Spinal cord (tissue), 10 donors: ENCODE data around the gene NOXRED1. TPM values are rescaled to one million over a fixed set of nuclear protein-coding genes. Genes with fewer than 3 reads are reported as not detected.

Source experiments
- DNase-seq, 6 donors: peaks; one replicate each; pipeline versions ENCODE4 v3.0.0 to v3.0.0-alpha.2; 2013 to 2015; ENCODE audit warnings: low spot score in 6 of 6, low read depth in 4 of 6
- H3K27ac ChIP-seq: one replicate; pipeline ENCODE4 v1.5.1; 2013; ENCODE audit warnings: low read depth, low read length, control low read depth
- H3K27me3 ChIP-seq: one replicate; pipeline ENCODE4 v1.6.1; 2013; ENCODE audit warnings: low read length; ENCODE audit not compliant: control insufficient read depth, insufficient read depth
- H3K36me3 ChIP-seq: one replicate; pipeline ENCODE4 v1.6.1; 2013; ENCODE audit warnings: low read length; ENCODE audit not compliant: control insufficient read depth, insufficient read depth
- H3K4me1 ChIP-seq: one replicate; pipeline ENCODE4 v1.6.1; 2013; ENCODE audit warnings: low read length; ENCODE audit not compliant: control insufficient read depth, insufficient read depth
- H3K4me3 ChIP-seq: one replicate; pipeline ENCODE4 v1.5.1; 2013; ENCODE audit warnings: low read depth, low read length, control low read depth
- H3K9me3 ChIP-seq: one replicate; pipeline ENCODE4 v1.6.1; 2013; ENCODE audit warnings: low read length; ENCODE audit not compliant: control insufficient read depth, insufficient read depth
- WGBS: methylation state at CpG from one replicate; pipeline ENCODE4 v1.1.5; 2013; ENCODE audit warnings: missing lambda C conversion rate; ENCODE audit not compliant: insufficient coverage; 5-methylcytosine and 5-hydroxymethylcytosine counted together
- long read RNA-seq, 4 donors: transcript quantifications; one replicate each; lab custom pipeline, GENCODE V29; 2026
- polyA plus RNA-seq, 2 donors: library from polyadenylated mRNA; unstranded; fragments of 120-200 nt; gene quantifications; one replicate each; pipeline ENCODE4 v1.2.1, GENCODE V29; 2013; ENCODE audit not compliant: insufficient read length in 2 of 2
- total RNA-seq, 2 donors: library from RNA; depleted of rRNA in 1 of 2; stranded (reverse); fragments of 120-200 nt in 1 of 2; fragments of >200 nt in 1 of 2; gene quantifications; one replicate each; pipeline versions ENCODE4 v1.2.3 to v1.2.4, GENCODE V29; 2013 to 2014
- donor health status: healthy.

NOXRED1 gene, protein sequence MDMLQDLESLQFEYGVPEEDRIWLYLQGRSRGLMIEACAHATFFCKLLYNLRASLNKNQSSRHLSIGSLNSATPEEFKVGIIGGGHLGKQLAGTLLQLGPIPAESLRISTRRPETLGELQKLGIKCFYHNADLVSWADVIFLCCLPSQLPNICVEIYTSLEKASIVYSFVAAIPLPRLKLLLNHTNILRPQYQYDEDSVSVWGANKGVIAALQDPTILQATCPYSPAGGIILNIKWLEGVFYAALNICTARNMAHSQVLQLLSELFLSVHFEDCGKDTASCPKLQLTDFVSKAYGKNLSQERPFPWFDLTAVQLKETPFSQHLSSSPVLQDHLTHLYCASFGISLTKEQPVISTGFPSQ
- under 1 TPM; 0.50 to 0.61 TPM for total RNA-seq
- 1 to 10 TPM; 1.9 to 2.4 TPM for polyA plus RNA-seq
- long read RNA-seq, donor 1: 0 reads
- long read RNA-seq, donor 2: 0 reads
- long read RNA-seq, donor 3: 0 reads
- long read RNA-seq, donor 4: 0 reads

DNA sequence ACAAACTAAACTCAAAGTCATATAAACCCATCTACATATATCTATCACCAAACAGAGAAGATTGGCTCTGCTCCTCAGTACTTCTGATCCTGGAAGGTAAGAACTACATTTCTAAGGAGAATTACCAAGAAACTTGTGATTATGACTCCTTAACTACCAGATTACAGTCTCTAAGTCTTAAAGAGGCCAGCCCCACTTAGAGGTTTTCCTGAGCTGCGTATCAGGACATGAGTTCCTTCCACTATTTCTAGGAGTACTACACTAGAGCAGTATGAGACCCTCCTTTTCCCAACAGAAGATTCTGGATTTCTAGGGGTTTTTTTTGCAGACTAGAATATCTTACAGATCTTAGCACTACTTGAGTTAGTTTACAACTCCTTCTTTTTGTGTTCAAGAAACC is at the start of gene NOXRED1:
Gene NOXRED1 (minus strand): TSS at position 101 of the 400 bp plus-strand sequence. CDS start 634 bp downstream, outside the sequence.
- no CpG with 5 or more reads among the region's 1 CpG for WGBS
- H3K27ac ChIP-seq: no peak within 1 kb of the TSS
- H3K27me3 ChIP-seq: no peaks in the 10 kb centered on the region
- no peak within 1 kb of the TSS for H3K4me3 ChIP-seq
- H3K9me3 ChIP-seq: peaks cover 4% of the 10 kb centered on the region
- H3K36me3 ChIP-seq: peaks cover 38% of the 10 kb centered on the region
- no peak for DNase-seq
- no peaks in the 10 kb centered on the region for H3K4me1 ChIP-seq

DNA sequence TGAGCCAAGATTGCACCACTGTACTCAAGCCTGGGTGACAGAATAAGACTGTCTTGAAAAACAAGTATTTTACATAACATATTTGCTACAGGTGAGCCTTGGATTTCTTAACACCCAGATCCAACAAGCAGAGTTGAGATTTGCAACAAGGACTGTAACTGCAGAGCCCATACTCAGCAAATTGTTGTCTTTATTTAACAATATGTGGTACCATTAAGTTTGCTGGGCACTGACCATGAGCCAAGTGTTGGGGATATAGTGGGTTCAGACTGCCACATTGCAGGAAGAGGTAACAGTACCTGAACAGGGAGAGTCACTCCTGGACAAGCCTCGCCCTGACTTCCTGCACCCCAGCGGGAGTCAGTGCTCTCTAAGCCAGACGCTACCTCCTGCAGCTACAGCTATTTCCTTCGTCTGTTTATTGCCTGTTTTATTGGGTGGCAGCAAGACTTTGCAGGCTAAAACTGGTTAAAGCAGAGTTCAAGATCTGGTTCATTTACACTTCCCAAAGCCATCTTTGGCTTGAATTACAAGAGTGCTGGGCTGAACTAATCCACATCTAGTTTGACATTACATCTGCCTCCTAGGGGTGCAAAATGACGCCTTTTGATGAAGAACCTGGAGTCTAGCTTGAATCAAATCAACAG is 47.0 kb upstream of the NOXRED1 start:
- Histone ChIP-seq H3K27me3 (no peaks in the 10 kb centered on the region), H3K36me3 (peaks cover 34% of the 10 kb centered on the region)
- DNase-seq: no peak

GRCh38 chr14:77469539-77469938 is 46.2 kb upstream of the NOXRED1 start:
- Histone ChIP-seq H3K4me3 (no peak overlapping the region), H3K36me3 (peaks cover 35% of the 10 kb centered on the region), H3K4me1 (peaks cover 7% of the 10 kb centered on the region), H3K27ac (no peak overlapping the region), H3K27me3 (no peaks in the 10 kb centered on the region), H3K9me3 (no peaks in the 10 kb centered on the region)
- WGBS: no CpG with 5 or more reads among the region's 1 CpG
- DNase-seq: no peak

More for the DNA sequence above, 47.0 kb upstream of the NOXRED1 start:
- H3K4me1 ChIP-seq: peaks cover 15% of the 10 kb centered on the region
- 62% methylated on average over 4 of the region's 5 CpGs for WGBS
- no peak overlapping the region for H3K4me3 ChIP-seq
- no peaks in the 10 kb centered on the region for H3K9me3 ChIP-seq
- H3K27ac ChIP-seq: no peak overlapping the region

- Histone ChIP-seq H3K9me3 (no peaks in the 10 kb centered on the region), H3K4me1 (peaks cover 3% of the 10 kb centered on the region), H3K27ac (no peak overlapping the region), H3K36me3 (peaks cover 39% of the 10 kb centered on the region), H3K27me3 (no peaks in the 10 kb centered on the region), H3K4me3 (no peak overlapping the region)
- no peak for DNase-seq
- WGBS: 86% methylated on average over 10 of the region's 14 CpGs
These were observed 45.8 kb upstream of the NOXRED1 start for GRCh38 chr14:77469067-77469505.

GRCh38 chr14:77467801-77468200 is 44.5 kb upstream of the NOXRED1 start:
- Histone ChIP-seq H3K4me1 (no peaks in the 10 kb centered on the region), H3K9me3 (no peaks in the 10 kb centered on the region), H3K27me3 (no peaks in the 10 kb centered on the region), H3K4me3 (no peak overlapping the region), H3K36me3 (peaks cover 51% of the 10 kb centered on the region), H3K27ac (no peak overlapping the region)
- DNase-seq: no peak
- no CpG with 5 or more reads among the region's 5 CpGs for WGBS

- 44% methylated on average over 5 of the region's 13 CpGs for WGBS
- no peak overlapping the region for H3K27ac ChIP-seq
These were observed 35.9 kb upstream of the NOXRED1 start for GRCh38 chr14:77459072-77459723.

GRCh38 chr14:77458249-77458950 is 35.1 kb upstream of the NOXRED1 start:
- Histone ChIP-seq H3K4me1 (no peaks in the 10 kb centered on the region), H3K27ac (peak overlapping the region; percentile 98), H3K27me3 (no peaks in the 10 kb centered on the region), H3K9me3 (no peaks in the 10 kb centered on the region), H3K36me3 (peaks cover 34% of the 10 kb centered on the region), H3K4me3 (peak overlapping the region; percentile 85)
- DNase-seq: peak in 1 of 6 donors; percentile 32
- WGBS: 0% methylated on average over 25 of the region's 29 CpGs

More at GRCh38 chr14:77459072-77459723, 35.9 kb upstream of the NOXRED1 start:
- peak overlapping the region; percentile 85 for H3K4me3 ChIP-seq
- H3K4me1 ChIP-seq: no peaks in the 10 kb centered on the region
- peak in 2 of 6 donors; percentile 76 to 77 for DNase-seq
- no peaks in the 10 kb centered on the region for H3K9me3 ChIP-seq
- peaks cover 40% of the 10 kb centered on the region for H3K36me3 ChIP-seq
- no peaks in the 10 kb centered on the region for H3K27me3 ChIP-seq

DNA sequence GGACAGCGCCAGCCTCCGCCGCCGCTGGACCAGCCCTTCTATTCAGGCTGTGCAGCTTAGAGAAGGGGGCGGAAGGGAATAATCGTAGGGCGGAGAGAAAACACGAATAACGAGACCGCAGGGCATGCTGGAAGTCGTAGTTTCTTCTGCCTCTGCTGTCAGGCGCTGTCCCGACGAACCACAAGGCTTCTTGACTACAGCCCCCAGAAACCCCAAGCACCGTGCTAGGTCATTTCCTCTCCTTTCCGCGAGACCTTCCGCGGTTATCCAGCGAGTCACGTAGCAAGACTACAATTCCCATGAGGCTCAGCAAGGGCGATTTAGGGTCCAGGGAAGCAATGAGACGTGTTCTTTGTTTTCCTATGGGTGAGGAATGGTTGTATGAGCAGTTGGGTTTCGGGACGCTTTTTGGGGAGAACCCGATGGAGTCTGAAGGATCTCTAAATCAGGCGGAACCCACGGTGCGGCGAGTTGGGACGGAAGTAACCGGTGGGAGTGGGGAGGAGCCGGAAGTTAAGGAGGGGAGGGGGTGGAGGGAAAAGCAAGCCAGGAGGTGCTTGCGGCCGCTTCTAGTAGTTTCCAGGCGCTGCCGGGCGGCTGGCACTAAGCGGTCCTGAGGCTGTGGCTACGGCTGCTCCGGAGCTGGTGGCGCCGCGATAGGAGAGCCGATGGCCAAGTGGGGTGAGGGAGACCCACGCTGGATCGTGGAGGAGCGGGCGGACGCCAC is 34.4 kb upstream of the NOXRED1 start, which contains the start of the genes AHSA1 and VIPAS39:
Gene AHSA1 (plus strand): TSS at position 572 of the 727 bp plus-strand sequence. CDS start 97 bp downstream, at position 669.
Gene VIPAS39 (minus strand): TSS at position 80 of the 727 bp plus-strand sequence. CDS start 3,499 bp downstream, outside the sequence.
- Histone ChIP-seq H3K36me3 (peaks cover 31% of the 10 kb centered on the region), H3K4me3 (peak within 1 kb of the TSS; percentile 85), H3K27ac (peak within 1 kb of the TSS; percentile 98), H3K27me3 (no peaks in the 10 kb centered on the region), H3K4me1 (no peaks in the 10 kb centered on the region), H3K9me3 (no peaks in the 10 kb centered on the region)
- 0% methylated on average over 41 of the region's 50 CpGs for WGBS
- DNase-seq: peak; percentile 96 to 100 (median 98)
